HG03095 (cell line): Measurements from ENCODE around the gene SYNE3.
"Not testable (repeated sequence)": the region's sequence is repeated elsewhere in the genome, so short reads cannot be mapped to it uniquely, and the experiment has no call there.

Experiments
- ATAC-seq: cut with Tn5 transposase; IDR thresholded peaks from one replicate; pipeline ENCODE4 v1.9.1; 2021; ENCODE audit warnings: moderate library complexity; ENCODE audit not compliant: unreplicated experiment

Gene SYNE3

GRCh38 chr14:95526483-95527386 is 10.3 kb upstream of the SYNE3 start:
- no peak for ATAC-seq

GRCh38 chr14:95525999-95526398 is 9.5 kb upstream of the SYNE3 start:
- ATAC-seq, result no peak

- ATAC-seq, result no peak
These were observed 8.5 kb upstream of the SYNE3 start for GRCh38 chr14:95524706-95525512.

GRCh38 chr14:95523815-95524448 is 7.5 kb upstream of the SYNE3 start:
- no peak for ATAC-seq

- ATAC-seq, result no peak
These were observed 6.8 kb upstream of the SYNE3 start for GRCh38 chr14:95523051-95523814.

GRCh38 chr14:95522556-95522955 is 6.1 kb upstream of the SYNE3 start:
- ATAC-seq, result no peak

- no peak for ATAC-seq
These were observed 5.7 kb upstream of the SYNE3 start for GRCh38 chr14:95522116-95522515.

DNA sequence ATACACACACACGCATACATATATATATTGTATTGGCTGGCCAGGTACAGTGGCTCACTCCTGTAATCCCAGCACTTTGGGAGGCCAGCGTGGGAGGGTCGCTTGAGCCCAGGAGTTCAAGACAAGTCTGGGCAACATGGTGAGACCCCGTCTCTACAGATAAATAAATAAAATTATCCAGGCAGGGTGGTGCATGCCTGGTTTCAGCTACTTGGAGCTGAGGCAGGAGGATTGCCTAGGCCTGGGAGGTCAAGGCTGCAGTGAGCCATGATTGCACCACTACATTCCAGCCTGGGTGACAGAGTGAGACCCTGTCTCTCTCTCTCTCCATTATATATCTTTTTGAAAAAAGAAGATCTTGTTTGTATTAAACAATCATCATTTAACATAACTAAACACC is 4.6 kb upstream of the SYNE3 start:
- ATAC-seq, result no peak

- no peak for ATAC-seq
These were observed 3.9 kb upstream of the SYNE3 start for GRCh38 chr14:95520346-95520745.

- no peak for ATAC-seq
These were observed 3.2 kb upstream of the SYNE3 start for GRCh38 chr14:95519699-95520098.

- no peak for ATAC-seq
These were observed 1.7 kb upstream of the SYNE3 start for GRCh38 chr14:95518045-95518751.

- peak; percentile 70 for ATAC-seq
These were observed 576 bp downstream of the SYNE3 start for GRCh38 chr14:95515596-95516552.

GRCh38 chr14:95515080-95515489 is 1.4 kb downstream of the SYNE3 start:
- ATAC-seq, result no peak

DNA sequence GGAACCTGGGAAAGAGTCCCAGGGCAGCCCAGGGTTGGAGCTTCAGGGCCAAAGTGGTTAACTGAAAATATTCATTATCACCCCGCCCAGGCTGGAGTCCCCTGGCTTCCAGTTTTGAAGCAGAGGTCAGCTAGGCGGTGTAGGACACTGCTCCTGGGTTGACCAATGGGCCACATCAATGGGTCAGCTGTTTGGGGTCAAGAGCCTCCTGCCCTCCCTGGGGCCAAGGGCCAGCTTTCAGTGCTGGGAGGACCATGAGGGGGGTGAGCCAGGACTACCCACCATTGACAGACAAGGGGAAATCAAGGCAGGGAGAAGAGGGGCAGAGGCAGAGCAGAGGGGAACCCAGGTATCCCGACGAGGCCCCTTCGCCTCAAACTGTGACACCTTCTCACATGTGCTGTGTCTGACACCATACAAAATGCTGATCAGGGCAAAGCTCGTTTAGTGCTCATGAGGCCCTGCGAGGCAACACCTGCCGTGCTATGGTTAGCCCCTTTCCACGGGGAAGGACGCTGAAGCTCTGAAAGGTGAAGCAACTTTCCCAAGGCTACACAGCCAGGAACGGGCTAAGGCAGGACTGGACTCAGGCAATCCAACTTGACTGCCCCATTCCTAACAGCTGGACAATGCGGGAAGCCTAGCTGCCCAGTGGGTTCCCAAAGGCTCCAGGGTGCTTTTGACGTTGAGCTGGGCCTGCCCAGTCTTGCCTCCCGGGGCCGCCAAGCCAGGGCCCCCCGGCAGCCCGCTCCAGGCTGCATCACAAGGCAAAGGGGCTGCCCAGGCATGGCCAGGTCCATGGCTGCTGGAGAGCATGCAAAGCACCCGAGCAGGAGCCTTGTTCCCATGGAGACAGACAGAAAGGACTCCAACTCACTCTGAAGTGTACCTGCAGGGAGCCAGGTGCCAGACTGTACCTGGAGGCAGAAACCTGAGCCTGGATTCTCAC is 2.0 kb downstream of the SYNE3 start:
- no peak for ATAC-seq

DNA sequence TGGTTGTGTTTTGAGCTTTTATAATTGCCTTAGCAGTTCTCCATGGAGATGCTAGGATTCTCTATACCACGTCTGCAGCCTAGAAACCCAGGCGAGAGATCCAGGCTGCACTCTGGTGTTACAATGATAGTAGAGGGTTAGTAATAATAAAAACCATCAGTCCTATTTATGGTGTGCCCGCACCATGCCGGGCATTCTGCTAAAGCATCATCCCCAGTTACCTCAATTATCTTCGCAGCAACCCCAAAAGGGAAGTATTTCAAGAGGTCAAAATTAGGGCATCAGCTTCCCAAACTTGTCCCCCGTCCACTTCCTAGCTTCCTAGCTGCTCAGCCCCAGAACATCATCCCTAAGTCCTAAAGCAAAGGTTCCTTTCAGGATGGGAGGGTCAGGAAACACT is 3.2 kb downstream of the SYNE3 start:
- ATAC-seq, result no peak

GRCh38 chr14:95511687-95512086 is 4.8 kb downstream of the SYNE3 start:
- ATAC-seq, result no peak

DNA sequence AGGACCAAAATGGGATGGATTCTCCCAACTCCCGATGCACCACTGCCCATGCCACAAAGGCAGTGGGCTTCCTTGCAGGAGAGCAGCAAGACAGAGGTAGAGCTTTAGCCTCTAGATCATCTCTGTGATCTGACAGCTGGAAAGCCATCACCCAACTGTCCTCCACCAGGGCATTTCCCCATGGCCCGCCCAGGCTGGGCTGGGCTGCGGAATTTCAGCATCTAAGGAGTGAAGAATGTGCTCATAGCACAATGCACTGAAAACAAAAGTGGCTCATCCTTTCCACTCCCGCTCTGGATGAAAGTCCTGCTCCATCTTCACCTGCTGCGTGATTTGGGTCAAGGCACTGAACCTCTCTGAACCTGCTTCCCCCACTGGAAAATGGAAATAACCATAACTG is 5.6 kb downstream of the SYNE3 start:
- no peak for ATAC-seq

GRCh38 chr14:95510344-95510743 is 6.1 kb downstream of the SYNE3 start:
- ATAC-seq, result not testable (repeated sequence)
